PC-3 (cell line): Measurements from ENCODE around the gene MAB21L2.

ENCODE experiments used
- CTCF ChIP-seq: fragments of 300-600 bp; sonication (generic); conservative IDR thresholded peaks from 2 replicates; pipeline ENCODE4 v1.5.1; 2017; ENCODE audit warnings: antibody characterized with exemption, low read depth, mild to moderate bottlenecking, low read length
- EZH2 ChIP-seq: fragments of 300-600 bp; sonication (generic); IDR thresholded peaks from one replicate; pipeline ENCODE4 v1.6.1; 2017; ENCODE audit warnings: antibody characterized with exemption, mild to moderate bottlenecking, low read length; ENCODE audit not compliant: unreplicated experiment

- TF ChIP-seq CTCF (no peak), EZH2 (no peak)
Measured at GRCh38 chr4:150624055-150624454, 42.1 kb downstream of the MAB21L2 start.
